Panc1 (cell line): ENCODE measurements around the gene PLPP1. TPM values are rescaled to one million over a fixed set of nuclear protein-coding genes. Genes with fewer than 3 reads are reported as not detected.

Experiments
- ATAC-seq: fragments of 200-7000 bp; cut with Tn5 transposase; 2 replicates; pipeline ENCODE4 v1.9.1; 2020; ENCODE audit warnings: mild to moderate bottlenecking, moderate library complexity
- BruUV-seq: library from RNA; stranded (reverse); fragments of 400-500 nt; replicated peaks from 2 replicates; lab custom pipeline; 2021; lab: Mats Ljungman, UMichigan
- CTCF ChIA-PET: fragments of 300-600 bp; sonication (Branson Sonifier 250); formaldehyde crosslinking; loops from one replicate; lab custom pipeline; 2022; ENCODE audit warnings: antibody characterized with exemption; lab: Charles Lee
- POLR2A ChIA-PET: fragments of 300-600 bp; sonication (Branson Sonifier 250); formaldehyde crosslinking; loops from one replicate; lab custom pipeline; 2022; ENCODE audit warnings: antibody characterized with exemption; lab: Charles Lee
- DNase-seq: peaks from one replicate; pipeline ENCODE4 v3.0.0-alpha.2; 2010; ENCODE audit warnings: low read depth, low spot score
- H3K27ac ChIP-seq: 2 replicates; pipeline ENCODE4 v1.5.1; 2011; ENCODE audit warnings: mild to moderate bottlenecking, low read length, inconsistent platforms
- H3K27me3 ChIP-seq: fragments of 200-500 bp; sonication (Bioruptor generic); 2 replicates; pipeline ENCODE4 v1.6.0; 2014; ENCODE audit warnings: low read length, inconsistent platforms; ENCODE audit not compliant: control insufficient read depth, insufficient read depth
- H3K36me3 ChIP-seq: fragments of 200-500 bp; sonication (Bioruptor generic); 2 replicates; pipeline ENCODE4 v1.5.1; 2014; ENCODE audit warnings: inconsistent platforms, mild to moderate bottlenecking, low read length, moderate library complexity; ENCODE audit not compliant: control insufficient read depth, insufficient read depth
- H3K4me1 ChIP-seq: 2 replicates; pipeline ENCODE4 v1.5.1; 2011; ENCODE audit warnings: inconsistent platforms, mild to moderate bottlenecking, low read length, moderate library complexity; ENCODE audit not compliant: control insufficient read depth, insufficient read depth
- H3K4me3 ChIP-seq, 2 experiments: 2 replicates each; pipeline ENCODE4 v1.5.1; 2011 to 2012; ENCODE audit warnings: low read depth in 2 of 2, low read length in 2 of 2, mild to moderate bottlenecking in 2 of 2, inconsistent platforms in 1 of 2, moderate library complexity in 1 of 2
- H3K9me3 ChIP-seq: fragments of 200-500 bp; sonication (Bioruptor generic); 2 replicates; pipeline ENCODE4 v1.5.1; 2014; ENCODE audit warnings: low read depth, mild to moderate bottlenecking, inconsistent platforms, low read length, moderate library complexity; ENCODE audit not compliant: control insufficient read depth, insufficient read depth
- POLR2AphosphoS5 ChIP-seq: IDR thresholded peaks from 2 replicates; pipeline ENCODE4 v1.6.1; 2012; ENCODE audit warnings: mild to moderate bottlenecking, low read depth, low read length, moderate library complexity
- SIN3A ChIP-seq: IDR thresholded peaks from 2 replicates; pipeline ENCODE4 v1.6.1; 2012; ENCODE audit warnings: low read depth, mild to moderate bottlenecking, low read length, moderate library complexity, borderline replicate concordance; ENCODE audit not compliant: insufficient read depth
- TCF7L2 ChIP-seq: IDR thresholded peaks from 2 replicates; pipeline ENCODE4 v1.6.1; 2011; ENCODE audit warnings: mild to moderate bottlenecking, low read depth, low read length, inconsistent platforms
- in situ Hi-C: cut with HindIII; loops from 2 replicates; pipeline ENCODE4 v1.10.0; 2016; ENCODE audit warnings: low sequenced_read_pairs, low pct_unique_long_range_greater_than_20kb
- intact Hi-C: fragments of 100-400 bp; cut with micrococcal nuclease; formaldehyde crosslinking; loops from one replicate; pipeline ENCODE4 v1.10.0; 2022; ENCODE audit not compliant: unreplicated experiment
- total RNA-seq: library from RNA; stranded (reverse); gene quantifications from one replicate; pipeline ENCODE4 v1.2.1, GENCODE V29; 2021; ENCODE audit not compliant: unreplicated experiment
- TF ChIP-seq, protein P1 (sequence below), 2 experiments: IDR thresholded peaks; 2 replicates each; pipeline ENCODE4 v1.6.1; 2011 to 2012; ENCODE audit warnings: low read depth in 2 of 2, control low read depth in 1 of 2, low read length in 1 of 2, mild to moderate bottlenecking in 1 of 2, moderate library complexity in 1 of 2; ENCODE audit not compliant: insufficient read depth in 1 of 2
- TF ChIP-seq, protein P2 (sequence below): fragments of 450-650 bp; IDR thresholded peaks from 2 replicates; pipeline ENCODE4 v1.5.1; 2017; ENCODE audit warnings: mild to moderate bottlenecking

Gene PLPP1
- total RNA-seq, 1 experiment from 2014 or later = 35.7 TPM

DNA sequence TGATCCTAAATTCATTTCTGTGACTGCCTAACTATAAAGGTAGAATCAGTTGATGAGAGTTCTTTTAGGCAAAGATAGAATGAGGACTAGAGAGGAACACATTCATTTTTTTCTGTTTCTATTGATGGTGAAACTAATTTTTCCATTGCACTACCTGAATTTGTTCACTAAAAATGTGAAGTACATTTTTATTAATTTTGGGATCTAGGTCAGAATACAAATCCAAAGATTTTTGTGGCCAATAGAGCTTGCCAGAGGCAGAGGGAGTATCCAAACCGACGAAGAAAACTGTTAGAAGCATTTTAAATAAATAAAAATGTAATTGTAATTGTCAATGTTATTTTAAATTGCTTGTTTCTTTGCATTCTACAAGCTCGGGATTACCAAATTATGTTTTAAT, 148.9 kb downstream of the PLPP1 start:
- intact Hi-C loops (no loop called here), in situ Hi-C loops (no loop called here)
- ChIA-PET CTCF (no interaction called here), POLR2A (no interaction called here)
- Histone ChIP-seq H3K27me3 (no peaks in the 10 kb centered on the region), H3K4me1 (no peaks in the 10 kb centered on the region), H3K9me3 (no peaks in the 10 kb centered on the region), H3K4me3 (no peak overlapping the region), H3K36me3 (peaks cover 26% of the 10 kb centered on the region), H3K27ac (no peak overlapping the region)
- BruUV-seq = no TSS peak
- no peak for DNase-seq
- TF ChIP-seq SIN3A = no peak
- TF ChIP-seq TCF7L2 = no peak
- ATAC-seq = no peak

- Histone ChIP-seq H3K27me3 (no peaks in the 10 kb centered on the region), H3K36me3 (peaks cover 26% of the 10 kb centered on the region), H3K9me3 (no peaks in the 10 kb centered on the region), H3K4me3 (no peak overlapping the region), H3K27ac (no peak overlapping the region), H3K4me1 (no peaks in the 10 kb centered on the region)
- intact Hi-C loops = no loop called here
- in situ Hi-C loops = no loop called here
- no peak for ATAC-seq
- ChIA-PET POLR2A (no interaction called here), CTCF (no interaction called here)
- no peak for DNase-seq
- TF ChIP-seq, protein P1, sequence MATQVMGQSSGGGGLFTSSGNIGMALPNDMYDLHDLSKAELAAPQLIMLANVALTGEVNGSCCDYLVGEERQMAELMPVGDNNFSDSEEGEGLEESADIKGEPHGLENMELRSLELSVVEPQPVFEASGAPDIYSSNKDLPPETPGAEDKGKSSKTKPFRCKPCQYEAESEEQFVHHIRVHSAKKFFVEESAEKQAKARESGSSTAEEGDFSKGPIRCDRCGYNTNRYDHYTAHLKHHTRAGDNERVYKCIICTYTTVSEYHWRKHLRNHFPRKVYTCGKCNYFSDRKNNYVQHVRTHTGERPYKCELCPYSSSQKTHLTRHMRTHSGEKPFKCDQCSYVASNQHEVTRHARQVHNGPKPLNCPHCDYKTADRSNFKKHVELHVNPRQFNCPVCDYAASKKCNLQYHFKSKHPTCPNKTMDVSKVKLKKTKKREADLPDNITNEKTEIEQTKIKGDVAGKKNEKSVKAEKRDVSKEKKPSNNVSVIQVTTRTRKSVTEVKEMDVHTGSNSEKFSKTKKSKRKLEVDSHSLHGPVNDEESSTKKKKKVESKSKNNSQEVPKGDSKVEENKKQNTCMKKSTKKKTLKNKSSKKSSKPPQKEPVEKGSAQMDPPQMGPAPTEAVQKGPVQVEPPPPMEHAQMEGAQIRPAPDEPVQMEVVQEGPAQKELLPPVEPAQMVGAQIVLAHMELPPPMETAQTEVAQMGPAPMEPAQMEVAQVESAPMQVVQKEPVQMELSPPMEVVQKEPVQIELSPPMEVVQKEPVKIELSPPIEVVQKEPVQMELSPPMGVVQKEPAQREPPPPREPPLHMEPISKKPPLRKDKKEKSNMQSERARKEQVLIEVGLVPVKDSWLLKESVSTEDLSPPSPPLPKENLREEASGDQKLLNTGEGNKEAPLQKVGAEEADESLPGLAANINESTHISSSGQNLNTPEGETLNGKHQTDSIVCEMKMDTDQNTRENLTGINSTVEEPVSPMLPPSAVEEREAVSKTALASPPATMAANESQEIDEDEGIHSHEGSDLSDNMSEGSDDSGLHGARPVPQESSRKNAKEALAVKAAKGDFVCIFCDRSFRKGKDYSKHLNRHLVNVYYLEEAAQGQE (IDR thresholded peaks at IDR 0.05; ENCODE audit: insufficient read depth in 1 of 2, low read depth in 2 of 2, low read length in 1 of 2) = no peak
- TF ChIP-seq, protein P2, sequence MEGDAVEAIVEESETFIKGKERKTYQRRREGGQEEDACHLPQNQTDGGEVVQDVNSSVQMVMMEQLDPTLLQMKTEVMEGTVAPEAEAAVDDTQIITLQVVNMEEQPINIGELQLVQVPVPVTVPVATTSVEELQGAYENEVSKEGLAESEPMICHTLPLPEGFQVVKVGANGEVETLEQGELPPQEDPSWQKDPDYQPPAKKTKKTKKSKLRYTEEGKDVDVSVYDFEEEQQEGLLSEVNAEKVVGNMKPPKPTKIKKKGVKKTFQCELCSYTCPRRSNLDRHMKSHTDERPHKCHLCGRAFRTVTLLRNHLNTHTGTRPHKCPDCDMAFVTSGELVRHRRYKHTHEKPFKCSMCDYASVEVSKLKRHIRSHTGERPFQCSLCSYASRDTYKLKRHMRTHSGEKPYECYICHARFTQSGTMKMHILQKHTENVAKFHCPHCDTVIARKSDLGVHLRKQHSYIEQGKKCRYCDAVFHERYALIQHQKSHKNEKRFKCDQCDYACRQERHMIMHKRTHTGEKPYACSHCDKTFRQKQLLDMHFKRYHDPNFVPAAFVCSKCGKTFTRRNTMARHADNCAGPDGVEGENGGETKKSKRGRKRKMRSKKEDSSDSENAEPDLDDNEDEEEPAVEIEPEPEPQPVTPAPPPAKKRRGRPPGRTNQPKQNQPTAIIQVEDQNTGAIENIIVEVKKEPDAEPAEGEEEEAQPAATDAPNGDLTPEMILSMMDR = no peak
- no peak for TF ChIP-seq TCF7L2
- no peak for TF ChIP-seq SIN3A
- no peak for TF ChIP-seq POLR2AphosphoS5
- BruUV-seq = no TSS peak
Measured at GRCh38 chr5:55385227-55385626, 149.5 kb downstream of the PLPP1 start.

DNA sequence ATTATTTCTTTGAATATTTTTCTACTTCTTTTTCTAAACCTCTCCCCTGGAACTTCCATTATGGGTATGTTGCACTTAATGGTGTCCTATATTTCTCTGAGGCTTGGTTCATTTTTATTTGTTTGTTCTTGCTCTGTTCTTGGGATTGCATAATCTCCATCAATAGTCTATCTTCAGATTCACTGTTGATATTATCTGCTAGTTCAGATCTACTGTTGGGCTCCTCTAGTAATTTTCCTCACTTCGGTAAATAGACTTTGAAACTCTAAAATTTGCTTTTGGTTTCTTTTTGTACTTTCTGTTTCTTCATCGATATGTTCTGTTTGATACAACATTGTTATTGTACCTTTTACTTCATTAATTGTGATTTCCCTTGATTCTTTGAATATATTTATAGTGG, 150.7 kb downstream of the PLPP1 start:
- no peak overlapping the region for H3K4me3 ChIP-seq
- in situ Hi-C loops (no loop called here), intact Hi-C loops (no loop called here)
- no TSS peak for BruUV-seq
- ATAC-seq (no peak), DNase-seq (no peak)
- CTCF ChIA-PET = no interaction called here
- no peaks in the 10 kb centered on the region for H3K27me3 ChIP-seq
- POLR2A ChIA-PET = no interaction called here
- no peak overlapping the region for H3K27ac ChIP-seq
- no peaks in the 10 kb centered on the region for H3K9me3 ChIP-seq
- no peak for TF ChIP-seq SIN3A
- no peak for TF ChIP-seq POLR2AphosphoS5
- TF ChIP-seq, protein P1 (IDR thresholded peaks at IDR 0.05; ENCODE audit: insufficient read depth in 1 of 2, low read depth in 2 of 2, low read length in 1 of 2) = no peak
- TF ChIP-seq, protein P2 = no peak
- TF ChIP-seq TCF7L2 = no peak
- peaks cover 20% of the 10 kb centered on the region for H3K36me3 ChIP-seq
- no peaks in the 10 kb centered on the region for H3K4me1 ChIP-seq
